OCI-LY1 (cell line): ENCODE data around the gene KCNJ14.
A peak's percentile ranks its signal among the peaks of the same experiment; 100 is the strongest.

ENCODE experiments used
- H2AFZ ChIP-seq: fragments of 200-600 bp; sonication (generic), shearing (Covaris generic); 2 replicates; pipeline ENCODE4 v1.6.0; 2014; ENCODE audit warnings: antibody characterized with exemption, mild to moderate bottlenecking, low read length
- H3F3A ChIP-seq: fragments of 200-600 bp; sonication (generic), shearing (Covaris generic); 2 replicates; pipeline ENCODE4 v1.6.0; 2014; ENCODE audit warnings: mild to moderate bottlenecking, antibody characterized with exemption, low read length, moderate library complexity; ENCODE audit not compliant: insufficient read depth
- H3K27ac ChIP-seq: fragments of 200-600 bp; sonication (generic); 2 replicates; pipeline ENCODE4 v1.5.1; 2014; ENCODE audit warnings: low read length, mixed run types, mild to moderate bottlenecking, low read depth; ENCODE audit not compliant: poor library complexity, severe bottlenecking
- H3K27me3 ChIP-seq: fragments of 200-600 bp; sonication (generic); 2 replicates; pipeline ENCODE4 v1.6.0; 2014; ENCODE audit warnings: antibody characterized with exemption, mild to moderate bottlenecking, low read length, moderate library complexity; ENCODE audit not compliant: insufficient read depth
- H3K36me3 ChIP-seq: fragments of 200-600 bp; sonication (generic); 2 replicates; pipeline ENCODE4 v1.6.1; 2014; ENCODE audit warnings: mild to moderate bottlenecking, antibody characterized with exemption, low read length, moderate library complexity, mixed read lengths; ENCODE audit not compliant: insufficient read depth
- H3K4me1 ChIP-seq: fragments of 200-600 bp; sonication (generic); 2 replicates; pipeline ENCODE4 v1.5.1; 2014; ENCODE audit warnings: mild to moderate bottlenecking, low read length, moderate library complexity; ENCODE audit not compliant: insufficient read depth, severe bottlenecking
- H3K4me2 ChIP-seq: fragments of 200-600 bp; sonication (generic), shearing (Covaris generic); 2 replicates; pipeline ENCODE4 v1.6.1; 2014; ENCODE audit warnings: low read length
- H3K4me3 ChIP-seq: fragments of 200-600 bp; sonication (generic); 2 replicates; pipeline ENCODE4 v1.5.1; 2014; ENCODE audit warnings: low read length, low read depth, mild to moderate bottlenecking, mixed read lengths; ENCODE audit not compliant: poor library complexity, severe bottlenecking
- H3K79me2 ChIP-seq: fragments of 200-600 bp; shearing (Covaris generic); 2 replicates; pipeline ENCODE4 v1.6.1; 2016; ENCODE audit warnings: mixed run types, low read length, mixed read lengths; ENCODE audit not compliant: insufficient read depth
- H3K9ac ChIP-seq: fragments of 200-600 bp; sonication (generic), shearing (Covaris generic); 2 replicates; pipeline ENCODE4 v1.6.1; 2014; ENCODE audit warnings: mild to moderate bottlenecking, low read length, mixed read lengths
- H3K9me2 ChIP-seq: fragments of 200-600 bp; sonication (generic), shearing (Covaris generic); 2 replicates; pipeline ENCODE4 v1.6.1; 2014; ENCODE audit warnings: low read depth, mild to moderate bottlenecking, low read length, mixed read lengths
- H3K9me3 ChIP-seq: fragments of 200-600 bp; shearing (Covaris generic); 2 replicates; pipeline ENCODE4 v1.6.1; 2014; ENCODE audit warnings: low read length, mixed read lengths
- H4K20me1 ChIP-seq: fragments of 200-600 bp; sonication (generic), shearing (Covaris generic); 2 replicates; pipeline ENCODE4 v1.6.0; 2016; ENCODE audit warnings: mild to moderate bottlenecking, low read length; ENCODE audit not compliant: insufficient read depth
- CTCF ChIP-seq: fragments of 200-600 bp; sonication (generic), shearing (Covaris generic); IDR thresholded peaks from 2 replicates; pipeline ENCODE4 v1.5.1; 2017; ENCODE audit warnings: mild to moderate bottlenecking, antibody characterized with exemption, low read length, moderate library complexity, mixed read lengths
- EZH2 ChIP-seq: fragments of 200-600 bp; sonication (generic), shearing (Covaris generic); IDR thresholded peaks from 2 replicates; pipeline ENCODE4 v1.8.0; 2017; ENCODE audit warnings: borderline replicate concordance, mixed run types, mild to moderate bottlenecking, antibody characterized with exemption, low read length, moderate library complexity, mixed read lengths

The KCNJ14 gene

GRCh38 chr19:48469934-48470680 is 14.7 kb downstream of the KCNJ14 start:
- Histone ChIP-seq H3K4me1 (peaks cover 12% of the 10 kb centered on the region), H3K4me2 (peak overlapping the region; percentile 58), H4K20me1 (no peaks in the 10 kb centered on the region), H3K27me3 (no peaks in the 10 kb centered on the region), H3K4me3 (peak overlapping the region; percentile 80), H3K27ac (peak overlapping the region; percentile 29), H2AFZ (no peak overlapping the region), H3K36me3 (peaks cover 39% of the 10 kb centered on the region), H3F3A (no peaks in the 10 kb centered on the region), H3K9me2 (no peaks in the 10 kb centered on the region), H3K9me3 (no peaks in the 10 kb centered on the region), H3K9ac (peak overlapping the region; percentile 84), H3K79me2 (no peaks in the 10 kb centered on the region)
- TF ChIP-seq CTCF (no peak), EZH2 (no peak)

GRCh38 chr19:48470856-48471255 is 15.5 kb downstream of the KCNJ14 start:
- no peak overlapping the region for H3K4me3 ChIP-seq
- TF ChIP-seq CTCF: no peak
- TF ChIP-seq EZH2: no peak

DNA sequence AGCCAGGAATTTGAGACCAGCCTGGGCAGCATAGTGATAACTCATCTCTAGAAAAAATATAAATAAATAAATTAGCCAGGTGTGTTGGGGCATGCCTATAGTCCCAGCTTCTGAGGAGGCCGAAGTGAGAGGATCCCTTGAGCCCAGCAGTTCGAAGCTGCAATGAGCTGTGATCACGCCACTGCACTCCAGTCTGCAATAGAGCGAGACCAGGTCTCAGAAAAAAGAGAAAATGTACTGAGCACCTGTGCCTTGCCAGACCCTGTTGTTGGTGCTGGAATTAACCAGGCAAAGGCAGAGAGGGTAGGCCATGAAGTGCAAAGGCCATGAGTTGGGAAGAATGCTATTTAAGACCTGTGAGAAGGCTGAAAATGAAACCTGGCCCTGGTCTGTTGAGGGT is 16.5 kb downstream of the KCNJ14 start:
- Histone ChIP-seq H3K36me3 (peaks cover 52% of the 10 kb centered on the region), H3K9me3 (no peaks in the 10 kb centered on the region), H3K4me3 (no peak overlapping the region), H3K9ac (no peak overlapping the region), H2AFZ (no peak overlapping the region), H3K79me2 (no peaks in the 10 kb centered on the region), H3F3A (no peaks in the 10 kb centered on the region), H4K20me1 (no peaks in the 10 kb centered on the region), H3K9me2 (no peaks in the 10 kb centered on the region), H3K27me3 (no peaks in the 10 kb centered on the region), H3K4me2 (no peak overlapping the region), H3K4me1 (peaks cover 12% of the 10 kb centered on the region), H3K27ac (no peak overlapping the region)
- TF ChIP-seq EZH2 (no peak), CTCF (no peak)

More at GRCh38 chr19:48470856-48471255, 15.5 kb downstream of the KCNJ14 start:
- peaks cover 12% of the 10 kb centered on the region for H3K4me1 ChIP-seq
- H4K20me1 ChIP-seq: no peaks in the 10 kb centered on the region
- no peaks in the 10 kb centered on the region for H3K9me3 ChIP-seq
- no peaks in the 10 kb centered on the region for H3K9me2 ChIP-seq
- H3K79me2 ChIP-seq: no peaks in the 10 kb centered on the region
- no peak overlapping the region for H3K9ac ChIP-seq
- H3K36me3 ChIP-seq: peaks cover 47% of the 10 kb centered on the region
- H3F3A ChIP-seq: no peaks in the 10 kb centered on the region
- no peaks in the 10 kb centered on the region for H3K27me3 ChIP-seq
- no peak overlapping the region for H2AFZ ChIP-seq
- H3K27ac ChIP-seq: no peak overlapping the region
- no peak overlapping the region for H3K4me2 ChIP-seq
